GM10248 (cell line): ENCODE data around the gene BMP3.

Experiments used
- CTCF ChIA-PET: fragments of 300-600 bp; sonication (Branson Sonifier 250); formaldehyde crosslinking; extraction: SDS; loops from one replicate; lab custom pipeline; 2021; ENCODE audit warnings: antibody characterized with exemption; lab: Yijun Ruan, JAX
- POLR2A ChIA-PET: fragments of 350-650 bp; sonication (Branson Sonifier 250); formaldehyde crosslinking; extraction: SDS; loops from one replicate; lab custom pipeline; 2020; ENCODE audit warnings: antibody characterized with exemption; lab: Yijun Ruan, JAX
- DNase-seq: peaks from one replicate; pipeline ENCODE4 v3.0.0; 2012; ENCODE audit errors: extremely low spot score
- CTCF ChIP-seq: IDR thresholded peaks from 2 replicates; pipeline ENCODE4 v1.5.1; 2012; ENCODE audit warnings: mild to moderate bottlenecking, low read depth; ENCODE audit errors: extremely low read depth, missing control alignments, control extremely low read depth

BMP3 gene

GRCh38 chr4:81030981-81031791, 678 bp downstream of the BMP3 start:
- TF ChIP-seq CTCF, result no peak
- DNase-seq, result no peak
- POLR2A ChIA-PET, result no interaction called here
- CTCF ChIA-PET, result interaction anchor here (2.5 kb wide), 1 partner anchor 9 kb away, joined by 19 read pairs; no protein-coding TSS in a partner anchor

- CTCF ChIA-PET, result interaction anchor here (1.1 to 2.5 kb wide), 4 partner anchors 8 to 42 kb away, joined by 3 to 19 read pairs (median 8); no protein-coding TSS in a partner anchor
- TF ChIP-seq CTCF, result no peak
- DNase-seq, result no peak
- POLR2A ChIA-PET, result no interaction called here
Observed at GRCh38 chr4:81031796-81032551, 1.5 kb downstream of the BMP3 start.

GRCh38 chr4:81032771-81033684, 2.5 kb downstream of the BMP3 start:
- no peak for TF ChIP-seq CTCF
- DNase-seq, result no peak
- ChIA-PET CTCF (interaction anchor here (1.1 to 2.2 kb wide), 4 partner anchors 10 to 43 kb away, joined by 3 to 8 read pairs (median 5); no protein-coding TSS in a partner anchor), POLR2A (no interaction called here)

GRCh38 chr4:81038636-81039350, 8.3 kb downstream of the BMP3 start:
- ChIA-PET CTCF (interaction anchor here (0.7 to 3.1 kb wide), 13 partner anchors 8 to 836 kb away, joined by 3 to 36 read pairs (median 5); partner anchors contain the start of gene BMP3), POLR2A (no interaction called here)

More at GRCh38 chr4:81038636-81039350, 8.3 kb downstream of the BMP3 start:
- no peak for TF ChIP-seq CTCF
- DNase-seq, result no peak
